Thyroid gland (tissue), 4 donors: ENCODE results near the gene ANXA2.

Experiments used
- CTCF ChIP-seq, 6 experiments: fragments of 200-600 bp in 3 of 6; fragments of 450-650 bp in 3 of 6; sonication (generic) in 3 of 6; IDR thresholded peaks; one replicate each; pipeline ENCODE4 v1.5.1; 2016 to 2019; ENCODE audit warnings: antibody characterized with exemption in 6 of 6, mild to moderate bottlenecking in 2 of 6, inconsistent platforms in 1 of 6, moderate library complexity in 1 of 6
- POLR2A ChIP-seq, 2 donors: fragments of 450-650 bp; IDR thresholded peaks; one replicate each; pipeline ENCODE4 v1.6.1; 2017; ENCODE audit warnings: antibody characterized with exemption in 2 of 2, mild to moderate bottlenecking in 2 of 2, moderate library complexity in 1 of 2

DNA sequence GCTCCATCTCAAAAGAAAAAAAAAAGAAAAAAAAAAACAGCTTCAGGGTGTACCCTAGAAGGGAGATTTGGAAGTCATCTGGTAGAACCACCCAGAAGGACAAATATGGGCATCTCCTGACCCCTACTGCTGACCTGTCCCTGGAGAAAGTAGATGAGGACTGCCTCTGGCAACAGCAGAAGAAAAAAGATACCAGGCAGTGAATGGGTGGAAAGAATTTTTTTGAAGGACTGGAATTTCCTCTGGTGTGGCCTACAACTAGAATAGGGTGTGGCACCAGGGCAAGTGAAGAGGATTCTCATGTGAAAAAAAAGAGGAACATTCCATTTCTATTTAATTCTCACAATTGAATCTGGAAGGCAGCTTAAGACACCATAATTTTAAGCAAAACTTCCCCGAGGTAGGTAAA lies 3.1 kb downstream of the ANXA2 start:
- TF ChIP-seq CTCF (IDR thresholded peaks at IDR 0.05) (no peak), POLR2A (IDR thresholded peaks at IDR 0.05) (no peak)
